H9 (cell line): ENCODE data around the gene TAF4B. TPM values are rescaled to one million over a fixed set of nuclear protein-coding genes. Genes with fewer than 3 reads are reported as not detected.

Experiments used
- DNase-seq: peaks from one replicate; pipeline ENCODE4 v3.0.0-alpha.2; 2017
- H2AFZ ChIP-seq: one replicate; pipeline ENCODE4 v1.6.1; 2013; ENCODE audit warnings: mild to moderate bottlenecking, low read length, control low read depth, moderate library complexity
- H2AK5ac ChIP-seq: 2 replicates; pipeline ENCODE4 v1.6.1; 2013; ENCODE audit warnings: low read length, control low read depth, mixed read lengths; ENCODE audit not compliant: insufficient read length
- H2BK120ac ChIP-seq: one replicate; pipeline ENCODE4 v1.6.1; 2013; ENCODE audit warnings: low read depth, mild to moderate bottlenecking, low read length, control low read depth, inconsistent platforms; ENCODE audit not compliant: poor library complexity, severe bottlenecking
- H2BK12ac ChIP-seq: 2 replicates; pipeline ENCODE4 v1.6.1; 2013; ENCODE audit warnings: low read length, control low read depth, mixed read lengths, low read depth; ENCODE audit not compliant: insufficient read length
- H2BK15ac ChIP-seq: 2 replicates; pipeline ENCODE4 v1.6.1; 2013; ENCODE audit warnings: low read depth, low read length, control low read depth
- H2BK20ac ChIP-seq: one replicate; pipeline ENCODE4 v1.6.1; 2013; ENCODE audit warnings: low read depth, mild to moderate bottlenecking, low read length, control low read depth, inconsistent platforms; ENCODE audit not compliant: poor library complexity, severe bottlenecking
- H2BK5ac ChIP-seq: 2 replicates; pipeline ENCODE4 v1.6.1; 2013; ENCODE audit warnings: low read length, control low read depth, mixed read lengths; ENCODE audit not compliant: insufficient read length
- H3K14ac ChIP-seq: 2 replicates; pipeline ENCODE4 v1.6.1; 2013; ENCODE audit warnings: low read length, control low read depth; ENCODE audit not compliant: insufficient read depth
- H3K18ac ChIP-seq: 2 replicates; pipeline ENCODE4 v1.6.1; 2013; ENCODE audit warnings: low read depth, mild to moderate bottlenecking, mixed read lengths, low read length, control low read depth; ENCODE audit not compliant: insufficient read length
- H3K23ac ChIP-seq: 2 replicates; pipeline ENCODE4 v1.6.1; 2013; ENCODE audit warnings: low read length, control low read depth, mixed read lengths, low read depth; ENCODE audit not compliant: insufficient read length
- H3K23me2 ChIP-seq: 2 replicates; pipeline ENCODE4 v1.6.1; 2013; ENCODE audit warnings: low read depth, mild to moderate bottlenecking, mixed read lengths, low read length, control low read depth; ENCODE audit not compliant: insufficient read length, poor library complexity, severe bottlenecking
- H3K27ac ChIP-seq: 2 replicates; pipeline ENCODE4 v1.5.1; 2013; ENCODE audit warnings: low read length, control low read depth, mixed read lengths, low read depth; ENCODE audit not compliant: insufficient read length
- H3K27me3 ChIP-seq: 2 replicates; pipeline ENCODE4 v1.6.1; 2013; ENCODE audit warnings: low read length, control low read depth, inconsistent platforms; ENCODE audit not compliant: insufficient read depth
- H3K4ac ChIP-seq: 2 replicates; pipeline ENCODE4 v1.6.1; 2013; ENCODE audit warnings: low read depth, mild to moderate bottlenecking, control low read depth, inconsistent platforms, low read length, moderate library complexity
- H3K4me1 ChIP-seq: 2 replicates; pipeline ENCODE4 v1.6.1; 2013; ENCODE audit warnings: low read length, control low read depth, inconsistent platforms; ENCODE audit not compliant: insufficient read depth
- H3K4me2 ChIP-seq: 2 replicates; pipeline ENCODE4 v1.6.1; 2013; ENCODE audit warnings: low read length, control low read depth, mixed read lengths; ENCODE audit not compliant: insufficient read length, insufficient read depth
- H3K56ac ChIP-seq: 2 replicates; pipeline ENCODE4 v1.6.1; 2013; ENCODE audit warnings: low read depth, mild to moderate bottlenecking, mixed read lengths, low read length, control low read depth; ENCODE audit not compliant: insufficient read length
- H3K79me1 ChIP-seq: 2 replicates; pipeline ENCODE4 v1.6.1; 2013; ENCODE audit warnings: low read depth, mild to moderate bottlenecking, moderate library complexity, low read length, control low read depth, inconsistent platforms; ENCODE audit not compliant: insufficient read depth, poor library complexity, severe bottlenecking
- H3K79me2 ChIP-seq: 2 replicates; pipeline ENCODE4 v1.6.1; 2013; ENCODE audit warnings: low read length, control low read depth, inconsistent platforms; ENCODE audit not compliant: insufficient read depth
- H3K9ac ChIP-seq: 2 replicates; pipeline ENCODE4 v1.6.1; 2013; ENCODE audit warnings: low read length, control low read depth, mixed read lengths; ENCODE audit not compliant: insufficient read length; ENCODE audit errors: extremely low read depth
- H3K9me3 ChIP-seq: one replicate; pipeline ENCODE4 v1.6.1; 2013; ENCODE audit warnings: low read depth, low read length, inconsistent platforms; ENCODE audit not compliant: control insufficient read depth
- H3T11ph ChIP-seq: one replicate; pipeline ENCODE4 v1.6.1; 2013; ENCODE audit warnings: mild to moderate bottlenecking, low read length, control low read depth, inconsistent platforms
- H4K20me1 ChIP-seq: one replicate; pipeline ENCODE4 v1.6.1; 2013; ENCODE audit not compliant: control insufficient read depth, insufficient read length, insufficient read depth
- H4K5ac ChIP-seq: 2 replicates; pipeline ENCODE4 v1.6.1; 2013; ENCODE audit warnings: low read depth, mild to moderate bottlenecking, mixed read lengths, low read length, control low read depth; ENCODE audit not compliant: insufficient read length
- H4K8ac ChIP-seq: replicated peaks from 2 replicates; pipeline ENCODE4 v1.6.1; 2013; ENCODE audit warnings: low read length, control low read depth, mixed read lengths, low read depth; ENCODE audit not compliant: insufficient read length
- H4K91ac ChIP-seq: 2 replicates; pipeline ENCODE4 v1.6.1; 2013; ENCODE audit warnings: low read depth, mild to moderate bottlenecking, moderate library complexity, mixed read lengths, low read length, control low read depth; ENCODE audit not compliant: insufficient read length
- H3K27ac Mint-ChIP-seq, 3 experiments: 2 replicates in 2 of 3; 3 replicates in 1 of 3; pipeline ENCODE4 v1.8.0; 2020 to 2021; ENCODE audit warnings: mixed read lengths in 3 of 3, mild to moderate bottlenecking in 1 of 3, moderate library complexity in 1 of 3
- H3K27me3 Mint-ChIP-seq: 2 replicates; pipeline ENCODE4 v1.8.0; 2021; ENCODE audit warnings: low read depth, mild to moderate bottlenecking, moderate library complexity, mixed read lengths
- H3K36me3 Mint-ChIP-seq, 3 experiments: 2 replicates in 2 of 3; 3 replicates in 1 of 3; pipeline ENCODE4 v1.8.0; 2020 to 2021; ENCODE audit warnings: low read depth in 3 of 3, mixed read lengths in 3 of 3; ENCODE audit not compliant: insufficient read depth in 1 of 3
- H3K4me1 Mint-ChIP-seq, 2 experiments: 2 replicates each; pipeline ENCODE4 v1.8.0; 2020; ENCODE audit warnings: mixed read lengths in 2 of 2
- H3K4me3 Mint-ChIP-seq, 2 experiments: 2 replicates in 1 of 2; 3 replicates in 1 of 2; pipeline ENCODE4 v1.8.0; 2020 to 2021; ENCODE audit warnings: mild to moderate bottlenecking in 2 of 2, mixed read lengths in 2 of 2, moderate library complexity in 1 of 2
- H3K9me3 Mint-ChIP-seq, 2 experiments: 2 replicates in 1 of 2; 3 replicates in 1 of 2; pipeline ENCODE4 v1.8.0; 2020; ENCODE audit warnings: mild to moderate bottlenecking in 2 of 2, mixed read lengths in 2 of 2, moderate library complexity in 1 of 2
- WGBS: extraction: QIAGEN DNeasy Blood & Tissue Kit; methylation state at CpG from one replicate; pipeline ENCODE4 v1.1.7; 2013; ENCODE audit warnings: missing lambda C conversion rate, low lambda C conversion rate, mixed read lengths; ENCODE audit not compliant: insufficient read length; ENCODE audit errors: extremely low coverage; 5-methylcytosine and 5-hydroxymethylcytosine counted together
- total RNA-seq: library from RNA; stranded (reverse); gene quantifications from 2 replicates; pipeline ENCODE4 v1.2.1, GENCODE V29; 2021
- TF ChIP-seq, protein P1 (sequence below): fragments of 200-600 bp; sonication (generic); conservative IDR thresholded peaks from 3 replicates; pipeline ENCODE4 v1.8.0; 2021; ENCODE audit warnings: antibody characterized with exemption, mild to moderate bottlenecking

TAF4B gene
- total RNA-seq, 1 experiment from 2014 or later = 19.8 TPM

DNA sequence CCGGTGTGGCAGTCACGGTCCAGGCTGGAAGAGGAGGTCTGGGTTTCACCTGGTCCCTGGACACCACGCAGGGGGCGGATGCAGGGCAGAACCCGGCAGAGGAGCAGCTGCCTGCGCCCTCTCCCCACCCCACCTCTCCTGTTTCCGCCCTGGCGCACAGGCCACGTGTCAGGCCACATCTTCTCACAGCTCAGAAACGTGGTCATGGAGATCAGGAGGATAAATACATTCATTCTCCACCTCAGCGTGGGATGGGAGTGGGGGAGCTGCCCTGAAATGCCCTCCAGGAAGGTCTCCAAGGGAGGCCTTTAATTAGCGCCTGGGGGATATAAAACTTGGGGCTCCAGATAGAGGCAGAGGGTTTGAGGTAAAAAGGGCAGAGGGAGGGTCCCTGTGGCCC, 180.1 kb downstream of the TAF4B start:
- Histone ChIP-seq H2AFZ (no peak overlapping the region), H3K79me2 (no peaks in the 10 kb centered on the region), H3K4ac (no peak overlapping the region), H3K27me3 (no peaks in the 10 kb centered on the region), H3K27ac (no peak overlapping the region), H3K79me1 (no peaks in the 10 kb centered on the region), H3K9ac (no peak overlapping the region), H2BK20ac (no peak overlapping the region), H3K56ac (no peak overlapping the region), H4K91ac (no peak overlapping the region), H2BK15ac (no peak overlapping the region), H3T11ph (no peak overlapping the region), H3K4me1 (peaks cover 5% of the 10 kb centered on the region; the same call in 1 of the 2 replicates), H3K4me2 (no peak overlapping the region), H4K8ac (no peak overlapping the region), H2AK5ac (no peak overlapping the region), H2BK120ac (no peak overlapping the region), H3K14ac (no peak overlapping the region), H4K5ac (no peak overlapping the region), H2BK5ac (no peak overlapping the region), H3K23me2 (no peaks in the 10 kb centered on the region), H3K18ac (no peak overlapping the region), H4K20me1 (no peaks in the 10 kb centered on the region), H3K9me3 (no peaks in the 10 kb centered on the region), H3K23ac (no peak overlapping the region), H2BK12ac (no peak overlapping the region)
- H3K27me3 Mint-ChIP-seq = no peaks in the 10 kb centered on the region; the same call in 1 of the 2 replicates
- no peaks in the 10 kb centered on the region for H3K36me3 Mint-ChIP-seq
- WGBS = no CpG with 5 or more reads among the region's 12 CpGs
- TF ChIP-seq, protein P1, sequence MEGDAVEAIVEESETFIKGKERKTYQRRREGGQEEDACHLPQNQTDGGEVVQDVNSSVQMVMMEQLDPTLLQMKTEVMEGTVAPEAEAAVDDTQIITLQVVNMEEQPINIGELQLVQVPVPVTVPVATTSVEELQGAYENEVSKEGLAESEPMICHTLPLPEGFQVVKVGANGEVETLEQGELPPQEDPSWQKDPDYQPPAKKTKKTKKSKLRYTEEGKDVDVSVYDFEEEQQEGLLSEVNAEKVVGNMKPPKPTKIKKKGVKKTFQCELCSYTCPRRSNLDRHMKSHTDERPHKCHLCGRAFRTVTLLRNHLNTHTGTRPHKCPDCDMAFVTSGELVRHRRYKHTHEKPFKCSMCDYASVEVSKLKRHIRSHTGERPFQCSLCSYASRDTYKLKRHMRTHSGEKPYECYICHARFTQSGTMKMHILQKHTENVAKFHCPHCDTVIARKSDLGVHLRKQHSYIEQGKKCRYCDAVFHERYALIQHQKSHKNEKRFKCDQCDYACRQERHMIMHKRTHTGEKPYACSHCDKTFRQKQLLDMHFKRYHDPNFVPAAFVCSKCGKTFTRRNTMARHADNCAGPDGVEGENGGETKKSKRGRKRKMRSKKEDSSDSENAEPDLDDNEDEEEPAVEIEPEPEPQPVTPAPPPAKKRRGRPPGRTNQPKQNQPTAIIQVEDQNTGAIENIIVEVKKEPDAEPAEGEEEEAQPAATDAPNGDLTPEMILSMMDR = no peak
- DNase-seq = no peak
- H3K27ac Mint-ChIP-seq = no peak overlapping the region
- H3K4me3 Mint-ChIP-seq = no peak overlapping the region
- H3K9me3 Mint-ChIP-seq = no peaks in the 10 kb centered on the region
- peaks cover 21 to 29% of the 10 kb centered on the region in 2 experiments for H3K4me1 Mint-ChIP-seq
